Measurements from ENCODE around the gene LAMA1.

LAMA1 gene

GRCh38 chr18:7122376-7122775 lies 4.8 kb upstream of the LAMA1 start:
- no peak for DNase-seq (ENCODE audit: extremely low read depth, low read depth)
- TF ChIP-seq CTCF (IDR thresholded peaks at IDR 0.05; ENCODE audit: low read depth, low read length) = no peak

GRCh38 chr18:7116792-7117389 lies 706 bp downstream of the LAMA1 start:
- no peak for DNase-seq (ENCODE audit: extremely low read depth, low read depth)

GRCh38 chr18:7116001-7116730 lies 1.4 kb downstream of the LAMA1 start:
- no peak for DNase-seq (ENCODE audit: extremely low read depth, low read depth)
- no peak for TF ChIP-seq CTCF (IDR thresholded peaks at IDR 0.05; ENCODE audit: low read depth, low read length)

More at GRCh38 chr18:7116792-7117389, 706 bp downstream of the LAMA1 start:
- no peak for TF ChIP-seq CTCF (IDR thresholded peaks at IDR 0.05; ENCODE audit: low read depth, low read length)

GRCh38 chr18:7112936-7113335 lies 4.7 kb downstream of the LAMA1 start:
- no peak for DNase-seq (ENCODE audit: extremely low read depth, low read depth)
- TF ChIP-seq CTCF (IDR thresholded peaks at IDR 0.05; ENCODE audit: low read depth, low read length) = no peak

GRCh38 chr18:7111134-7111533 lies 6.5 kb downstream of the LAMA1 start:
- no peak for DNase-seq (ENCODE audit: extremely low read depth, low read depth)
- no peak for TF ChIP-seq CTCF (IDR thresholded peaks at IDR 0.05; ENCODE audit: low read depth, low read length)

- no peak for TF ChIP-seq CTCF (IDR thresholded peaks at IDR 0.05; ENCODE audit: low read depth, low read length)
These were observed 11.7 kb downstream of the LAMA1 start for GRCh38 chr18:7105943-7106342.

GRCh38 chr18:7105268-7105667 lies 12.3 kb downstream of the LAMA1 start:
- TF ChIP-seq CTCF (IDR thresholded peaks at IDR 0.05; ENCODE audit: low read depth, low read length) = no peak
- no peak for DNase-seq (ENCODE audit: extremely low read depth, low read depth)

More at GRCh38 chr18:7105943-7106342, 11.7 kb downstream of the LAMA1 start:
- no peak for DNase-seq (ENCODE audit: extremely low read depth, low read depth)
